K562 (cell line): Measurements from ENCODE around the gene BBX. TPM values are rescaled to one million over a fixed set of nuclear protein-coding genes. Genes with fewer than 3 reads are reported as not detected.

Source experiments
- CEBPG ChIP-seq, 3 experiments: fragments of 200-800 bp in 1 of 3; sonication (Bioruptor generic) in 1 of 3; sonication (generic) in 1 of 3; formaldehyde crosslinking in 1 of 3; IDR thresholded peaks in 2 of 3; conservative IDR thresholded peaks in 1 of 3; 2 replicates each; pipeline versions ENCODE4 v1.6.1 to v1.8.0; 2016 to 2022; ENCODE audit warnings: missing compliant biosample characterization in 2 of 3, missing genetic modification characterization in 2 of 3, mild to moderate bottlenecking in 1 of 3, missing genetic modification reagents in 1 of 3
- CXXC5 ChIP-seq: fragments of 250-450 bp; sonication (Bioruptor Pico); IDR thresholded peaks from 2 replicates; pipeline ENCODE4 v1.8.0; 2022; ENCODE audit warnings: inconsistent platforms, mild to moderate bottlenecking, moderate library complexity
- ETS2 ChIP-seq: IDR thresholded peaks from 2 replicates; pipeline ENCODE4 v1.6.1; 2016; ENCODE audit warnings: borderline replicate concordance, missing genetic modification characterization, mild to moderate bottlenecking, moderate library complexity, missing compliant biosample characterization; ENCODE audit not compliant: poor library complexity, severe bottlenecking
- KDM1A ChIP-seq, 2 experiments: fragments of 450-650 bp; IDR thresholded peaks; 2 replicates each; pipeline ENCODE4 v1.6.1; 2016; ENCODE audit warnings: mild to moderate bottlenecking in 2 of 2
- MEF2D ChIP-seq: conservative IDR thresholded peaks from 2 replicates; pipeline ENCODE4 v1.6.1; 2016; ENCODE audit warnings: low read depth, missing genetic modification characterization, missing compliant biosample characterization
- MTA3 ChIP-seq: fragments of 450-650 bp; formaldehyde crosslinking; IDR thresholded peaks from 2 replicates; pipeline ENCODE4 v1.6.1; 2017; ENCODE audit warnings: mild to moderate bottlenecking, borderline replicate concordance
- NFATC3 ChIP-seq: fragments of 450-650 bp; IDR thresholded peaks from 2 replicates; pipeline ENCODE4 v1.6.1; 2017; ENCODE audit warnings: mild to moderate bottlenecking
- STAG1 ChIP-seq: sonication (generic); formaldehyde crosslinking; IDR thresholded peaks from 2 replicates; pipeline ENCODE4 v1.5.0; 2020; ENCODE audit warnings: missing genetic modification reagents, borderline replicate concordance
- TAF1 ChIP-seq: IDR thresholded peaks from 2 replicates; pipeline ENCODE4 v1.6.1; 2011; ENCODE audit warnings: mild to moderate bottlenecking, low read length, moderate library complexity; ENCODE audit not compliant: insufficient read depth, control insufficient read depth, severe bottlenecking; ENCODE audit errors: extremely low read depth
- TRIM28 ChIP-seq: fragments of 450-650 bp; IDR thresholded peaks from 2 replicates; pipeline ENCODE4 v1.6.1; 2017
- WHSC1 ChIP-seq: IDR thresholded peaks from one replicate; pipeline ENCODE4 v1.6.1; 2012; ENCODE audit warnings: low read length, control low read depth, inconsistent platforms
- ZNF175 ChIP-seq: fragments of 200-800 bp; sonication (Bioruptor generic); IDR thresholded peaks from 2 replicates; pipeline ENCODE4 v1.6.1; 2016; ENCODE audit warnings: low read depth, mild to moderate bottlenecking, missing genetic modification characterization, missing compliant biosample characterization
- ZNF224 ChIP-seq: sonication (generic); formaldehyde crosslinking; IDR thresholded peaks from 2 replicates; pipeline ENCODE4 v1.8.0; 2022; ENCODE audit warnings: mild to moderate bottlenecking, missing genetic modification reagents
- ZNF507 ChIP-seq: conservative IDR thresholded peaks from 2 replicates; pipeline ENCODE4 v1.6.1; 2017; ENCODE audit warnings: missing genetic modification characterization, missing compliant biosample characterization
- polyA plus RNA-seq, 8 experiments: library from polyadenylated mRNA; depleted of rRNA in 4 of 8; stranded (reverse) in 5 of 8; unstranded in 3 of 8; fragments of >200 nt; fragmentation: Nextera tagmentation in 2 of 8; fragmentation: Illumina TruSeq in 1 of 8; extraction: Ambion mirVana in 2 of 8; extraction: Trizol in 1 of 8; gene quantifications; 2 replicates each; pipeline versions ENCODE4 v1.2.1 to v1.2.3, GENCODE V29; 2011 to 2014; ENCODE audit warnings: inconsistent platforms in 1 of 8, missing spikeins in 1 of 8
- total RNA-seq, 7 experiments: library from RNA; depleted of rRNA in 6 of 7; stranded (reverse); fragments of >200 nt in 6 of 7; fragmentation: Illumina TruSeq in 2 of 7; extraction: Trizol in 2 of 7; gene quantifications; 2 replicates each; pipeline versions ENCODE4 v1.2.1 to v1.2.3, GENCODE V29; 2011 to 2021; ENCODE audit warnings: low replicate concordance in 1 of 7
- TF ChIP-seq, protein P1 (sequence below): sonication (generic); formaldehyde crosslinking; IDR thresholded peaks from 2 replicates; pipeline ENCODE4 v1.8.0; 2023; ENCODE audit warnings: mild to moderate bottlenecking, missing genetic modification reagents
- TF ChIP-seq, protein P2 (sequence below): IDR thresholded peaks from 2 replicates; pipeline ENCODE4 v1.6.1; 2011; ENCODE audit not compliant: insufficient read length; ENCODE audit errors: extremely low read depth
- TF ChIP-seq, protein P3 (sequence below): fragments of 450-650 bp; conservative IDR thresholded peaks from 2 replicates; pipeline ENCODE4 v1.6.1; 2016; ENCODE audit warnings: missing genetic modification characterization, low read depth, mild to moderate bottlenecking, missing compliant biosample characterization, moderate library complexity
- TF ChIP-seq, protein P4 (sequence below): fragments of 450-650 bp; formaldehyde crosslinking; IDR thresholded peaks from 2 replicates; pipeline ENCODE4 v1.4.0; 2022; ENCODE audit warnings: mild to moderate bottlenecking, moderate library complexity
- TF ChIP-seq, protein P5 (sequence below): fragments of 450-650 bp; formaldehyde crosslinking; IDR thresholded peaks from 2 replicates; pipeline ENCODE4 v1.4.0; 2020; ENCODE audit warnings: mild to moderate bottlenecking, mixed read lengths

Gene BBX
- total and polyA plus RNA-seq, 9 of the 15 experiments (the other 6 are each of a cell fraction or from before 2014, with no cell fraction given), result 4.9 to 19.5 (median 11.8) TPM

DNA sequence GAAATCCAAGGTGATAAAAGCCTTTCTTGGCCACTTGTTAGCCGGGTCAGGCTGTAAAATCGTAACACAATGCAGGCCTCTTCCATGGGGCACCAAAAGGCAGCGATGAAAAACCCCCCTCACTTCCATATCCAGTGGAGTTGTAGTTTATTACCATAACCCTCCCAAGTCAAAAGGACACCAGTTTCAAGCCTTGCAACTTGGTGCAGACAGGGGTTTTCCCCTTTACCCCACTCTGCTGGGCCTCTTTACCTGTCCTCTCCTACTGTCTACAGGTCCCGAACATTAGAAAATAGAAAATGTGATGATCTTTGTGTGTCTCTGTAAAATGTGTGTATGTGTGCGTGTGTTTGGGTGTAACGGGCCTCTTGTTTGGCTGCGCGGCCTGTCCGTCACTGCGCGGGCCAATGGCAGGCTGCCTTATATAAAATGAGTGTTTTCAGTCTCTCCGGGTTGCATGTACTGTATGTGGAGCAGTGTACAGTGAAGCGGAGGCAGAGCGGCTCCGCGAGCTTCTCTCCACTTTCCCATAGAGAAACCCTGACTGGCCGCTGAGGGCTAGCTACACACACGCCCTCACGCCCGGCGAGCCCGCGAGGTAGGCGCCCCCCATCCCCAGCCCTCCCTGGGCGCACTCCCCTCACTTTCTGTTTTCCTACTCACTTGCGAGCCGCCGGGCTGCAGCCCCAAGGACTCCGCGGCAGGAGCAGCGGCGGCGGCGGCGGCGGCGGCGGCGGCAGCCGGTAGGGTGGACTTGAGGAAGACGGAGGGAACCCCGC lies at the start of gene BBX (continued):
- TF ChIP-seq CXXC5, result peak; percentile 66
- no peak for TF ChIP-seq WHSC1
- TF ChIP-seq, protein P1, sequence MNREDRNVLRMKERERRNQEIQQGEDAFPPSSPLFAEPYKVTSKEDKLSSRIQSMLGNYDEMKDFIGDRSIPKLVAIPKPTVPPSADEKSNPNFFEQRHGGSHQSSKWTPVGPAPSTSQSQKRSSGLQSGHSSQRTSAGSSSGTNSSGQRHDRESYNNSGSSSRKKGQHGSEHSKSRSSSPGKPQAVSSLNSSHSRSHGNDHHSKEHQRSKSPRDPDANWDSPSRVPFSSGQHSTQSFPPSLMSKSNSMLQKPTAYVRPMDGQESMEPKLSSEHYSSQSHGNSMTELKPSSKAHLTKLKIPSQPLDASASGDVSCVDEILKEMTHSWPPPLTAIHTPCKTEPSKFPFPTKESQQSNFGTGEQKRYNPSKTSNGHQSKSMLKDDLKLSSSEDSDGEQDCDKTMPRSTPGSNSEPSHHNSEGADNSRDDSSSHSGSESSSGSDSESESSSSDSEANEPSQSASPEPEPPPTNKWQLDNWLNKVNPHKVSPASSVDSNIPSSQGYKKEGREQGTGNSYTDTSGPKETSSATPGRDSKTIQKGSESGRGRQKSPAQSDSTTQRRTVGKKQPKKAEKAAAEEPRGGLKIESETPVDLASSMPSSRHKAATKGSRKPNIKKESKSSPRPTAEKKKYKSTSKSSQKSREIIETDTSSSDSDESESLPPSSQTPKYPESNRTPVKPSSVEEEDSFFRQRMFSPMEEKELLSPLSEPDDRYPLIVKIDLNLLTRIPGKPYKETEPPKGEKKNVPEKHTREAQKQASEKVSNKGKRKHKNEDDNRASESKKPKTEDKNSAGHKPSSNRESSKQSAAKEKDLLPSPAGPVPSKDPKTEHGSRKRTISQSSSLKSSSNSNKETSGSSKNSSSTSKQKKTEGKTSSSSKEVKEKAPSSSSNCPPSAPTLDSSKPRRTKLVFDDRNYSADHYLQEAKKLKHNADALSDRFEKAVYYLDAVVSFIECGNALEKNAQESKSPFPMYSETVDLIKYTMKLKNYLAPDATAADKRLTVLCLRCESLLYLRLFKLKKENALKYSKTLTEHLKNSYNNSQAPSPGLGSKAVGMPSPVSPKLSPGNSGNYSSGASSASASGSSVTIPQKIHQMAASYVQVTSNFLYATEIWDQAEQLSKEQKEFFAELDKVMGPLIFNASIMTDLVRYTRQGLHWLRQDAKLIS (CRISPR knock-in tag), result no peak
- TF ChIP-seq, protein P2, sequence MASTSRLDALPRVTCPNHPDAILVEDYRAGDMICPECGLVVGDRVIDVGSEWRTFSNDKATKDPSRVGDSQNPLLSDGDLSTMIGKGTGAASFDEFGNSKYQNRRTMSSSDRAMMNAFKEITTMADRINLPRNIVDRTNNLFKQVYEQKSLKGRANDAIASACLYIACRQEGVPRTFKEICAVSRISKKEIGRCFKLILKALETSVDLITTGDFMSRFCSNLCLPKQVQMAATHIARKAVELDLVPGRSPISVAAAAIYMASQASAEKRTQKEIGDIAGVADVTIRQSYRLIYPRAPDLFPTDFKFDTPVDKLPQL, result no peak
- no peak for TF ChIP-seq TRIM28
- TF ChIP-seq, protein P3, sequence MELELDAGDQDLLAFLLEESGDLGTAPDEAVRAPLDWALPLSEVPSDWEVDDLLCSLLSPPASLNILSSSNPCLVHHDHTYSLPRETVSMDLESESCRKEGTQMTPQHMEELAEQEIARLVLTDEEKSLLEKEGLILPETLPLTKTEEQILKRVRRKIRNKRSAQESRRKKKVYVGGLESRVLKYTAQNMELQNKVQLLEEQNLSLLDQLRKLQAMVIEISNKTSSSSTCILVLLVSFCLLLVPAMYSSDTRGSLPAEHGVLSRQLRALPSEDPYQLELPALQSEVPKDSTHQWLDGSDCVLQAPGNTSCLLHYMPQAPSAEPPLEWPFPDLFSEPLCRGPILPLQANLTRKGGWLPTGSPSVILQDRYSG, result no peak
- no peak for TF ChIP-seq ZNF175
- TF ChIP-seq KDM1A (IDR thresholded peaks at IDR 0.05), result no peak
- TF ChIP-seq, protein P4, sequence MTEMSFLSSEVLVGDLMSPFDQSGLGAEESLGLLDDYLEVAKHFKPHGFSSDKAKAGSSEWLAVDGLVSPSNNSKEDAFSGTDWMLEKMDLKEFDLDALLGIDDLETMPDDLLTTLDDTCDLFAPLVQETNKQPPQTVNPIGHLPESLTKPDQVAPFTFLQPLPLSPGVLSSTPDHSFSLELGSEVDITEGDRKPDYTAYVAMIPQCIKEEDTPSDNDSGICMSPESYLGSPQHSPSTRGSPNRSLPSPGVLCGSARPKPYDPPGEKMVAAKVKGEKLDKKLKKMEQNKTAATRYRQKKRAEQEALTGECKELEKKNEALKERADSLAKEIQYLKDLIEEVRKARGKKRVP (CRISPR knock-in tag), result no peak
- no peak for TF ChIP-seq CEBPG (CRISPR knock-in tag; IDR thresholded peaks at IDR 0.05)
- TF ChIP-seq CEBPG (tag; conservative IDR thresholded peaks at IDR 0.05 in 1 of 2, IDR thresholded peaks at IDR 0.05 in 1 of 2), result no peak
- TF ChIP-seq, protein P5, sequence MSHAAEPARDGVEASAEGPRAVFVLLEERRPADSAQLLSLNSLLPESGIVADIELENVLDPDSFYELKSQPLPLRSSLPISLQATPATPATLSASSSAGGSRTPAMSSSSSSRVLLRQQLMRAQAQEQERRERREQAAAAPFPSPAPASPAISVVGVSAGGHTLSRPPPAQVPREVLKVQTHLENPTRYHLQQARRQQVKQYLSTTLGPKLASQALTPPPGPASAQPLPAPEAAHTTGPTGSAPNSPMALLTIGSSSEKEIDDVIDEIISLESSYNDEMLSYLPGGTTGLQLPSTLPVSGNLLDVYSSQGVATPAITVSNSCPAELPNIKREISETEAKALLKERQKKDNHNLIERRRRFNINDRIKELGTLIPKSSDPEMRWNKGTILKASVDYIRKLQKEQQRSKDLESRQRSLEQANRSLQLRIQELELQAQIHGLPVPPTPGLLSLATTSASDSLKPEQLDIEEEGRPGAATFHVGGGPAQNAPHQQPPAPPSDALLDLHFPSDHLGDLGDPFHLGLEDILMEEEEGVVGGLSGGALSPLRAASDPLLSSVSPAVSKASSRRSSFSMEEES (CRISPR knock-in tag), result no peak
- TF ChIP-seq MTA3, result no peak
- TF ChIP-seq ETS2 (tag), result no peak
- TF ChIP-seq ZNF224 (CRISPR knock-in tag), result no peak
- TF ChIP-seq STAG1 (CRISPR knock-in tag), result no peak
- TF ChIP-seq NFATC3, result no peak
- TF ChIP-seq MEF2D, result no peak
- peak; percentile 68 for TF ChIP-seq TAF1
- TF ChIP-seq ZNF507, result no peak
